Activated CD4-positive, alpha-beta T cell treated with anti-CD3 and anti-CD28 coated beads, Interleukin-10, Interleukin-2, amounts not matched to agents 100 ng/mL and 50 ng/mL, durations not matched to agents 16 hours and 8 hours (primary cell): Measurements from ENCODE around the gene G6PC2.
"Not testable (repeated sequence)": the region's sequence is repeated elsewhere in the genome, so short reads cannot be mapped to it uniquely, and the experiment has no call there.

Experiments
- DNase-seq: peaks from one replicate; pipeline ENCODE4 v3.0.0-alpha.2; 2020

The G6PC2 gene

DNA sequence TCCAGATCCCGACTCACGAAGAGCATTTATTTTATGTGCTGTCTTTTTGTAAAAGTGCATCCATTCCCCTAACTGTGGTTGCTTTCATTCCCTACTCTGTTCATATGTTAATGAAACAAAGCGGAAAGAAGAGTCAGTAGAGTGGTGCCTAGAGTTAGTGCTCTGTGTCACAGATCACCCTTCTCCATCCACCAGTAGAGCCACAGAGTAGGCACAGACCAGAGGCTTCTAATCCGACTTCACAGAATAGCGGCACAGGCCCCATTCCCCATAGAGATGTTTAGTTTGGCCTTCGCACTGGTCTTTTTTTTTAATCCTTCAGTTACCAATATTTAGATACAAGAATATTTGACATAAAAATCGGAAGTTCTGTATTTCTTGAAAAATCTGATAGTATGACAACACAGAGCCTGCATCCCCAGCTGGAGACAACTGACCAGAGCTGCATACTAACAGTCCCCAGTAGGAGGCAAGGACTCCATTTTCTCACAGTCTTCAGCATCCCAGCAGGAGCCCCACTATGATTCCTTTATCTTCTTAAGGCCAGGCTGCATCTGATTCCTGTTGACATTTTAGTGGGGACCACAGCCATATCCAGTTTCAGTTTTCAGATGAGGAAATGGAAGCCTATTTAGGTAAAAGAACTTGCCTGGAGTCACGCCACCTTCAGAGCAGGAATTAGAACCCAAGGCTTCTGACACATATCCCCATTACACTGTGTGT, 7.0 kb downstream of the G6PC2 start:
- DNase-seq, result no peak

DNA sequence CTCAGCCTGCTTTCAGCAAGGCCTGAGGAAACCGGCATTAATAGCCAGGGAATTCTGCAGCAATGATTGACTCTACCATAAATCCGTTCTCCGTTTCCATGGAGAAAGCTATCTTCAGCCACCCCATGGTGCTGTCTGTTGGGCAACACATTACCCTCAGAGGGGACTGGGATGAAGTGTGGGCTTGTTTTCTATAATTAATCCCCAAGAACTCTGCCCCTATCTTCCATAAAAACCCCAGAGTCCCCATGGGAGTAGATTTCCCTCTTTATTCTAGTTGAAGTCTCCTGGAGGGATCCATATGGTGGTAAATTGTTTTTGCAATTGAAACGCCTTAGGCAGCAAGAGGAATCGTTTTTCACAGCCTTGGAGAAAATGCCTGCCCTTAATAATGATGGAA, 9.2 kb downstream of the G6PC2 start:
- DNase-seq, result no peak

GRCh38 chr2:168912466-168912865, 11.4 kb downstream of the G6PC2 start:
- DNase-seq, result no peak

- no peak for DNase-seq
These were observed 11.8 kb downstream of the G6PC2 start for GRCh38 chr2:168912901-168913369.

GRCh38 chr2:168913495-168913894, 12.4 kb downstream of the G6PC2 start:
- no peak for DNase-seq

- peak; percentile 31 for DNase-seq
These were observed 14.6 kb downstream of the G6PC2 start for GRCh38 chr2:168915441-168916330.

GRCh38 chr2:168916331-168916675, 15.2 kb downstream of the G6PC2 start:
- no peak for DNase-seq

- peak; percentile 40 for DNase-seq
These were observed 19.5 kb downstream of the G6PC2 start for GRCh38 chr2:168920504-168921157.

- DNase-seq, result no peak
These were observed 25.7 kb downstream of the G6PC2 start for GRCh38 chr2:168926621-168927386.

DNA sequence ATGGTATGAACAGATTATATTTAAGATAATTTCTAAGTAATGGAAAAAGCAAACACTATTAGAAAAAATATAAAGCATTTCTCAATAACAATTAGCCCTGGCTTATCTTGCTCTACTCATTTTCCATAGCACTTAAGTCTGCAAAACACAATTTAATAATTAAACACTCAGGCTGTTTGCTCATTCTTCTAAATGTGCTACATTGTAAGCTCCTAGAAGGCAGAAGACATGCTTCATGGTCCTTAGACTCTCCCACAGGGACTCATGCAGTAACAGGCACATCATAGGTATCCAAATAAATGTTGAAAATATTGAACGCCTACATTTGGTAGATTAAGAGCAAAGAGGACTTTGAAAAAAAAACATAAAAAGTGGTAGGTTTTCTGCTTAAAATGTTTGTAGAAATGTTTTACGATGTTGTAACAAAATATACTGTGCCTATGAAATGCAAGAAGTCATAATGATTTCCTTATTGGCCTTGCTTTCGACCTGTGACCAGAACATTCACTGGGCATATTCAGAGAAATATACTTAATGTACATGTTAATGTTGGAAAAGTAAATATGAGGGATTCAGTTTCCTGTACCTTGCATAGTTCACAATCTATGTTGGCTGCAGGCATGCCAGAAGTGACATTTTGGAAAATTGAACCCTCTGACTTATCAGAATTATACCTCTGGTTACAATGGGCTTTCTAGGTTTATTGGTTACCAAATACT, 27.2 kb downstream of the G6PC2 start:
- DNase-seq, result no peak

- no peak for DNase-seq
These were observed 27.9 kb downstream of the G6PC2 start for GRCh38 chr2:168929031-168929430.

- no peak for DNase-seq
These were observed 29.2 kb downstream of the G6PC2 start for GRCh38 chr2:168930242-168930641.

DNA sequence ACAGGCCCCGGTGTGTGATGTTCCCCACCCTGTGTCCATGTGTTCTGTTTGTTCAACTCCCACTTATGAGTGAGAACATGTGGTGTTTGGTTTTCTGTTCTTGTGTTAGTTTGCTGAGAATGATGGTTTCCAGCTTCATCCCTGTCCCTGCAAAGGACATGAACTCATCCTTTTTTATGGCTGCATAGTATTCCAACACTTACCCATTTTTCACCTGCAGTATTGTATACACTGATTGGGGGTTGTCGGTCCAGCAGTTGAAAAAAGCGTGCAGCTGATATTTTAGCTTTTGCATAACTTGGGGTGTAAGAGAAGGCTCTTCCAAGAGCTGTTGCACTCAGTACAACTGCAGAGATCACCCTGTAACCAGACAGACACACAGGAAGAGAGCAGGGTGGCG, 31.1 kb downstream of the G6PC2 start:
- not testable (repeated sequence) for DNase-seq

DNA sequence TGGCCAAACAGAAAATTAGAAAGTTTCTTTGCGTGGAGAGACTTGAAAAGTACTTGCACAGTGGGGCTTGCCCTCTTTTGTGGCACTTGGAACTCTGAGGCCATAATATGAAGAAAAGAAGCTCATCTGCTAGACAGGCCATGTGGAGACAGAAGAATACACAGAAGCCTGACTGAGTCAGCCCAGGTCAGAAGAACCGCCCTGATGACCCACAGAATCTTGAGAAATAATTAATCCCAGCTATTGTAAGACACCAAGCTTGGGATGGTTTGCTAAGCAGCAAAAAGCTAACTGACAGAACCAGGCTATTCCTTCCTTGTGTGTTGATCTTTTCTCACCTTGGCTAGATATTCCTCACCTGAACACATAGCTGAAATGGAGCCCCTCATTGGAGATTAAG, 33.7 kb downstream of the G6PC2 start:
- DNase-seq, result no peak

GRCh38 chr2:168935810-168936581, 34.9 kb downstream of the G6PC2 start:
- no peak for DNase-seq

- DNase-seq, result no peak
These were observed 38.0 kb downstream of the G6PC2 start for GRCh38 chr2:168939061-168939460.

DNA sequence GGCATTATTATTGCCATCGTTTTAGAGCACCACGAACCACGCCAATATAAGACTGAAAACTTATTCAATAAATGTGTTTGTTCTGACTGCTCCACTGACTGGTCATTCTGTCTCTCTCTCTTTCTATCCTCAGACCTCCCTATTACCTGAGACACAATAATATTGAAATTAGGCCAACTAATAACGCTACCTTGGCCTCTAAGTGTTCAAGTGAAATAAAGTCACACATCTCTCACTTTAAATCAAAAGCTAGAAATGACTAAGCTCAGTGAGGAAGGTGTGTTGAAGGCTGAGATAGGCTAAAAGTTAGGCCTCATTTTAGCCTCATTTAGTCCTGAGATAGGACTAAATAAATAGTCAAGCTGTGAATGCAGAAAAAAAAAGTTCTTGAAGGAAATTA, 38.8 kb downstream of the G6PC2 start:
- DNase-seq, result peak; percentile 86

- no peak for DNase-seq
These were observed 40.2 kb downstream of the G6PC2 start for GRCh38 chr2:168941297-168941696.

- DNase-seq, result no peak
These were observed 43.0 kb downstream of the G6PC2 start for GRCh38 chr2:168944065-168944464.

- DNase-seq, result no peak
These were observed 44.4 kb downstream of the G6PC2 start for GRCh38 chr2:168945508-168945907.

DNA sequence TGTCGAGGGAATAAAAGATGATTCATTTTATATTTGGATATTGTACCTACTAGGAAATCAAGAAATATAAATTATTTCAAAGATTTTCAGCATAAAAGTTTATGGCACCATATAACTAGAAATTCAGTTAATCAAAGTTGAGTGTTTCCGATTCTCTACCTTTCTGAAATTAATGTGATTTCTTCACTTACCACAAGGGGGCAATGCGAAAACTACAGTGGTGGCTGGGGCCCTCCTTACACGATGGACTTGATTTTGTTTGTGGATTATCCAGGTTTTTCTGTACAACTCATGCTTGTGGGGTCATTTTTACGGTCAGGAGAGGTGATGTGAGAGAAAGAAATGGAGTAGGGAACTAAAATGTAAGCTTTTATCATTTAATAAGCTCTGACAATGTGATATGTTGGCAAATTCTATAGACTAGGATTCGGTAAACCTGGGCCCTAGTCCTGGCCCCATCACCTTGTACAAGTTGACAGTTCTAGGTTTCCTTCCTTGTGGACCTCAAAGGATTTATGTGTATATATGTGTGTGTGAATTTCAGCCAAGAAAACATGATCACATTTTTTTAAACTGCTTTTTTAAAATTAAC, 47.6 kb downstream of the G6PC2 start:
- DNase-seq, result peak; percentile 21
